ENCODE results near the gene NMT1. TPM values are rescaled to one million over a fixed set of nuclear protein-coding genes. Genes with fewer than 3 reads are reported as not detected.
A peak's percentile ranks its signal among the peaks of the same experiment; 100 is the strongest.

Gene NMT1
- total and polyA plus RNA-seq, 2 of the 13 experiments (the other 11 are each of a cell fraction or from before 2014, with no cell fraction given) = 75.7 to 142 TPM

DNA sequence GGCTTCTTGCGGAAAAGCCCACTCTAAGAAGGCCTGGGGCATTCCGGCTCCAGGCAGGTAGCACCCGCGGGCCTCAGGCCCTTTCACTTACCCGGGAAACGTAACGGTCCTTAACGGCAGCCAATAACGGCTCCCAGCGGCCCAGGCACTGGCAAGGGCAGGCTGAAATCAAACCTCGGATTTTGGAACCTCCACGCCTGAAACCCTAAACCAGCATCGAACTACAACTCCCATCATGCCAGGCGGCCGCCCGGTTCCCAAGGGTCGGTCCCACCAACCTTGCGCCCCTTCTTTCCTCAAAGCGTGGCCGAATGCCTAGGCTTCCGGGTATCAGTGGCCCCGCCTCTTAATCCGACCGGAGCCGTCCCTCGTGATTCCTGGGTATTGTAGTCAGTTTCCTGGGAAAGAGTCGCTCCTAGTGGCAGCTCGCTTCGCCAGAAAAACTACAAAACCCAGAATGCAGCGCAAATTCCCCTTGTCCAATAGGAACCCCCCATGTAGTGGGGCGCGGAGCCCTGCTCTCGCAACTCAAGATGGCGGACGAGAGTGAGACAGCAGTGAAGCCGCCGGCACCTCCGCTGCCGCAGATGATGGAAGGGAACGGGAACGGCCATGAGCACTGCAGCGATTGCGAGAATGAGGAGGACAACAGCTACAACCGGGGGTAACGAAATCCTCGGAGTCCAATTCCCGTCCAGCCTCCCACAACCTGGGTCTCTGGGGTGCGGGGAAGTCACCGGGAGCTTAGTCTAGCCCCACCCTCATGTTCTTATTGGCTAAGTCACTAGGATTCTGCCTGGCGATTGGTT is at the start of gene NMT1 (continued):
- peak; percentile 96 for TF ChIP-seq POLR2AphosphoS2 (IDR thresholded peaks at IDR 0.05; ENCODE audit: low read depth, low read length)
- no peak for TF ChIP-seq RFX1 (IDR thresholded peaks at IDR 0.05)
- TF ChIP-seq, protein P1, sequence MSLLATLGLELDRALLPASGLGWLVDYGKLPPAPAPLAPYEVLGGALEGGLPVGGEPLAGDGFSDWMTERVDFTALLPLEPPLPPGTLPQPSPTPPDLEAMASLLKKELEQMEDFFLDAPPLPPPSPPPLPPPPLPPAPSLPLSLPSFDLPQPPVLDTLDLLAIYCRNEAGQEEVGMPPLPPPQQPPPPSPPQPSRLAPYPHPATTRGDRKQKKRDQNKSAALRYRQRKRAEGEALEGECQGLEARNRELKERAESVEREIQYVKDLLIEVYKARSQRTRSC (CRISPR knock-in tag; IDR thresholded peaks at IDR 0.05; ENCODE audit: low read depth) = no peak
- TF ChIP-seq, protein P2, sequence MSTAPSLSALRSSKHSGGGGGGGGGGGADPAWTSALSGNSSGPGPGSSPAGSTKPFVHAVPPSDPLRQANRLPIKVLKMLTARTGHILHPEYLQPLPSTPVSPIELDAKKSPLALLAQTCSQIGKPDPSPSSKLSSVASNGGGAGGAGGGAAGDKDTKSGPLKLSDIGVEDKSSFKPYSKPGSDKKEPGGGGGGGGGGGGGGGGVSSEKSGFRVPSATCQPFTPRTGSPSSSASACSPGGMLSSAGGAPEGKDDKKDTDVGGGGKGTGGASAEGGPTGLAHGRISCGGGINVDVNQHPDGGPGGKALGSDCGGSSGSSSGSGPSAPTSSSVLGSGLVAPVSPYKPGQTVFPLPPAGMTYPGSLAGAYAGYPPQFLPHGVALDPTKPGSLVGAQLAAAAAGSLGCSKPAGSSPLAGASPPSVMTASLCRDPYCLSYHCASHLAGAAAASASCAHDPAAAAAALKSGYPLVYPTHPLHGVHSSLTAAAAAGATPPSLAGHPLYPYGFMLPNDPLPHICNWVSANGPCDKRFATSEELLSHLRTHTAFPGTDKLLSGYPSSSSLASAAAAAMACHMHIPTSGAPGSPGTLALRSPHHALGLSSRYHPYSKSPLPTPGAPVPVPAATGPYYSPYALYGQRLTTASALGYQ (CRISPR knock-in tag; IDR thresholded peaks at IDR 0.05) = no peak; the same call in 1 of the 2 replicates
- no peak; the same call in 1 of the 2 replicates for TF ChIP-seq SMAD1 (CRISPR knock-in tag; IDR thresholded peaks at IDR 0.05; ENCODE audit: borderline replicate concordance, low read depth)
- 0 out of 2 replicates have a peak, but pooled peaks have one; percentile 34 for TF ChIP-seq ZNF570 (CRISPR knock-in tag; IDR thresholded peaks at IDR 0.05; ENCODE audit: borderline replicate concordance)
- 0 out of 2 replicates have a peak, but pooled peaks have one; percentile 27 for TF ChIP-seq PAF1 (CRISPR knock-in tag; IDR thresholded peaks at IDR 0.05)
- TF ChIP-seq ZNF577 (CRISPR knock-in tag; IDR thresholded peaks at IDR 0.05; ENCODE audit: borderline replicate concordance, low read depth) = no peak
- TF ChIP-seq, protein P3, sequence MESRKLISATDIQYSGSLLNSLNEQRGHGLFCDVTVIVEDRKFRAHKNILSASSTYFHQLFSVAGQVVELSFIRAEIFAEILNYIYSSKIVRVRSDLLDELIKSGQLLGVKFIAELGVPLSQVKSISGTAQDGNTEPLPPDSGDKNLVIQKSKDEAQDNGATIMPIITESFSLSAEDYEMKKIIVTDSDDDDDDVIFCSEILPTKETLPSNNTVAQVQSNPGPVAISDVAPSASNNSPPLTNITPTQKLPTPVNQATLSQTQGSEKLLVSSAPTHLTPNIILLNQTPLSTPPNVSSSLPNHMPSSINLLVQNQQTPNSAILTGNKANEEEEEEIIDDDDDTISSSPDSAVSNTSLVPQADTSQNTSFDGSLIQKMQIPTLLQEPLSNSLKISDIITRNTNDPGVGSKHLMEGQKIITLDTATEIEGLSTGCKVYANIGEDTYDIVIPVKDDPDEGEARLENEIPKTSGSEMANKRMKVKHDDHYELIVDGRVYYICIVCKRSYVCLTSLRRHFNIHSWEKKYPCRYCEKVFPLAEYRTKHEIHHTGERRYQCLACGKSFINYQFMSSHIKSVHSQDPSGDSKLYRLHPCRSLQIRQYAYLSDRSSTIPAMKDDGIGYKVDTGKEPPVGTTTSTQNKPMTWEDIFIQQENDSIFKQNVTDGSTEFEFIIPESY (CRISPR knock-in tag; IDR thresholded peaks at IDR 0.05) = peak; percentile 6; the same call in 1 of the 2 replicates
- TF ChIP-seq STAG1 (CRISPR knock-in tag; IDR thresholded peaks at IDR 0.05) = no peak; the same call in 1 of the 2 replicates
- TF ChIP-seq ZNF331 (CRISPR knock-in tag; IDR thresholded peaks at IDR 0.05) = peak; percentile 31
- TF ChIP-seq, protein P4, sequence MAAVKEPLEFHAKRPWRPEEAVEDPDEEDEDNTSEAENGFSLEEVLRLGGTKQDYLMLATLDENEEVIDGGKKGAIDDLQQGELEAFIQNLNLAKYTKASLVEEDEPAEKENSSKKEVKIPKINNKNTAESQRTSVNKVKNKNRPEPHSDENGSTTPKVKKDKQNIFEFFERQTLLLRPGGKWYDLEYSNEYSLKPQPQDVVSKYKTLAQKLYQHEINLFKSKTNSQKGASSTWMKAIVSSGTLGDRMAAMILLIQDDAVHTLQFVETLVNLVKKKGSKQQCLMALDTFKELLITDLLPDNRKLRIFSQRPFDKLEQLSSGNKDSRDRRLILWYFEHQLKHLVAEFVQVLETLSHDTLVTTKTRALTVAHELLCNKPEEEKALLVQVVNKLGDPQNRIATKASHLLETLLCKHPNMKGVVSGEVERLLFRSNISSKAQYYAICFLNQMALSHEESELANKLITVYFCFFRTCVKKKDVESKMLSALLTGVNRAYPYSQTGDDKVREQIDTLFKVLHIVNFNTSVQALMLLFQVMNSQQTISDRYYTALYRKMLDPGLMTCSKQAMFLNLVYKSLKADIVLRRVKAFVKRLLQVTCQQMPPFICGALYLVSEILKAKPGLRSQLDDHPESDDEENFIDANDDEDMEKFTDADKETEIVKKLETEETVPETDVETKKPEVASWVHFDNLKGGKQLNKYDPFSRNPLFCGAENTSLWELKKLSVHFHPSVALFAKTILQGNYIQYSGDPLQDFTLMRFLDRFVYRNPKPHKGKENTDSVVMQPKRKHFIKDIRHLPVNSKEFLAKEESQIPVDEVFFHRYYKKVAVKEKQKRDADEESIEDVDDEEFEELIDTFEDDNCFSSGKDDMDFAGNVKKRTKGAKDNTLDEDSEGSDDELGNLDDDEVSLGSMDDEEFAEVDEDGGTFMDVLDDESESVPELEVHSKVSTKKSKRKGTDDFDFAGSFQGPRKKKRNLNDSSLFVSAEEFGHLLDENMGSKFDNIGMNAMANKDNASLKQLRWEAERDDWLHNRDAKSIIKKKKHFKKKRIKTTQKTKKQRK (IDR thresholded peaks at IDR 0.05; ENCODE audit: low read length) = no peak
- TF ChIP-seq, protein P5, sequence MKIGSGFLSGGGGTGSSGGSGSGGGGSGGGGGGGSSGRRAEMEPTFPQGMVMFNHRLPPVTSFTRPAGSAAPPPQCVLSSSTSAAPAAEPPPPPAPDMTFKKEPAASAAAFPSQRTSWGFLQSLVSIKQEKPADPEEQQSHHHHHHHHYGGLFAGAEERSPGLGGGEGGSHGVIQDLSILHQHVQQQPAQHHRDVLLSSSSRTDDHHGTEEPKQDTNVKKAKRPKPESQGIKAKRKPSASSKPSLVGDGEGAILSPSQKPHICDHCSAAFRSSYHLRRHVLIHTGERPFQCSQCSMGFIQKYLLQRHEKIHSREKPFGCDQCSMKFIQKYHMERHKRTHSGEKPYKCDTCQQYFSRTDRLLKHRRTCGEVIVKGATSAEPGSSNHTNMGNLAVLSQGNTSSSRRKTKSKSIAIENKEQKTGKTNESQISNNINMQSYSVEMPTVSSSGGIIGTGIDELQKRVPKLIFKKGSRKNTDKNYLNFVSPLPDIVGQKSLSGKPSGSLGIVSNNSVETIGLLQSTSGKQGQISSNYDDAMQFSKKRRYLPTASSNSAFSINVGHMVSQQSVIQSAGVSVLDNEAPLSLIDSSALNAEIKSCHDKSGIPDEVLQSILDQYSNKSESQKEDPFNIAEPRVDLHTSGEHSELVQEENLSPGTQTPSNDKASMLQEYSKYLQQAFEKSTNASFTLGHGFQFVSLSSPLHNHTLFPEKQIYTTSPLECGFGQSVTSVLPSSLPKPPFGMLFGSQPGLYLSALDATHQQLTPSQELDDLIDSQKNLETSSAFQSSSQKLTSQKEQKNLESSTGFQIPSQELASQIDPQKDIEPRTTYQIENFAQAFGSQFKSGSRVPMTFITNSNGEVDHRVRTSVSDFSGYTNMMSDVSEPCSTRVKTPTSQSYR (CRISPR knock-in tag; IDR thresholded peaks at IDR 0.05; ENCODE audit: borderline replicate concordance) = peak; percentile 12; the same call in 1 of the 2 replicates
- TF ChIP-seq, protein P6, sequence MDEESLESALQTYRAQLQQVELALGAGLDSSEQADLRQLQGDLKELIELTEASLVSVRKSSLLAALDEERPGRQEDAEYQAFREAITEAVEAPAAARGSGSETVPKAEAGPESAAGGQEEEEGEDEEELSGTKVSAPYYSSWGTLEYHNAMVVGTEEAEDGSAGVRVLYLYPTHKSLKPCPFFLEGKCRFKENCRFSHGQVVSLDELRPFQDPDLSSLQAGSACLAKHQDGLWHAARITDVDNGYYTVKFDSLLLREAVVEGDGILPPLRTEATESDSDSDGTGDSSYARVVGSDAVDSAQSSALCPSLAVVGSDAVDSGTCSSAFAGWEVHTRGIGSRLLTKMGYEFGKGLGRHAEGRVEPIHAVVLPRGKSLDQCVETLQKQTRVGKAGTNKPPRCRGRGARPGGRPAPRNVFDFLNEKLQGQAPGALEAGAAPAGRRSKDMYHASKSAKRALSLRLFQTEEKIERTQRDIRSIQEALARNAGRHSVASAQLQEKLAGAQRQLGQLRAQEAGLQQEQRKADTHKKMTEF (CRISPR knock-in tag; IDR thresholded peaks at IDR 0.05) = peak; percentile 95
- TF ChIP-seq MZF1 (CRISPR knock-in tag; IDR thresholded peaks at IDR 0.05; ENCODE audit: borderline replicate concordance) = no peak

Measured in HepG2 (cell line).